NCI-H2227 (cell line): ENCODE results near the gene STRA6.

ENCODE experiments used
- DNase-seq: peaks from one replicate; lab custom pipeline; 2025; ENCODE audit not compliant: unreplicated experiment; lab: John Stamatoyannopoulos, UW

The STRA6 gene

GRCh38 chr15:74180881-74181602 is 21.5 kb downstream of the STRA6 start:
- DNase-seq, result no peak

- no peak for DNase-seq
These were observed 22.4 kb downstream of the STRA6 start for GRCh38 chr15:74179983-74180880.

DNA sequence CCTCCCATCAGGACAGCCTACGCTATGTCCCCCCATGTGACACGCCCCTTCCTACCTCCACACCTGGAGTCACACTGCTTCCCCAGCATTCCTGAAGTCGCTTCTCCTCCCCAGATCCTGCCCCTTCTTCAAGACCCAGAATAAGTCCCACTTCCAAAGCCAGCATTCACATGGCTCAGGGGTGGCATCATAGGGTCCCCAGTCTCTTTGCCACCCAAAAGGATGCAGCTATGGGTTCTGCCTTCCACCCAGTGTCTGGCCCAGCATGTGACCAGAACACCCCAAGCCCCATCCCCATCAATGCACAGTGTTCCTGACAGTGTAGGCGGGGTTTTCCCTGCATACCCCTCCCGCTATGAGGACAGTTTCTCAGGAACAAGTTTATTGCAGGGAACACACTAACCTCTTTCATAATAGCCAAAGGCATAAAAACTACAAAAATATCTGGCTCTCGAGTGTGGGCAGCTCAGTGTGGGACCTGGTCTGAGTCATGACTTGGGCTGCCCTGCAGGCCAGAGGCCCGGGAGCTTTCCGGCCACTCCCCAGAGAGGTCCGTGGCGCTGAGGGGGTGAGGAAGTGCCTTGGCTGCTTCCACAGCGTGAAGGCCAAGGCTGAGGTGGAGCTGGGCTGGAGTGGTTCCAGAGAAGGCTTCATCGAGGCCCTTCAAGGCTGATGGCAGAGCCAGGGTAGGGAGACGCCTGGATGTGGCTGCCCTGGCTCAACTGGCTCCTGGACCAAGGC is 23.3 kb downstream of the STRA6 start:
- DNase-seq, result no peak

- no peak for DNase-seq
These were observed 24.1 kb downstream of the STRA6 start for GRCh38 chr15:74178326-74179100.

DNA sequence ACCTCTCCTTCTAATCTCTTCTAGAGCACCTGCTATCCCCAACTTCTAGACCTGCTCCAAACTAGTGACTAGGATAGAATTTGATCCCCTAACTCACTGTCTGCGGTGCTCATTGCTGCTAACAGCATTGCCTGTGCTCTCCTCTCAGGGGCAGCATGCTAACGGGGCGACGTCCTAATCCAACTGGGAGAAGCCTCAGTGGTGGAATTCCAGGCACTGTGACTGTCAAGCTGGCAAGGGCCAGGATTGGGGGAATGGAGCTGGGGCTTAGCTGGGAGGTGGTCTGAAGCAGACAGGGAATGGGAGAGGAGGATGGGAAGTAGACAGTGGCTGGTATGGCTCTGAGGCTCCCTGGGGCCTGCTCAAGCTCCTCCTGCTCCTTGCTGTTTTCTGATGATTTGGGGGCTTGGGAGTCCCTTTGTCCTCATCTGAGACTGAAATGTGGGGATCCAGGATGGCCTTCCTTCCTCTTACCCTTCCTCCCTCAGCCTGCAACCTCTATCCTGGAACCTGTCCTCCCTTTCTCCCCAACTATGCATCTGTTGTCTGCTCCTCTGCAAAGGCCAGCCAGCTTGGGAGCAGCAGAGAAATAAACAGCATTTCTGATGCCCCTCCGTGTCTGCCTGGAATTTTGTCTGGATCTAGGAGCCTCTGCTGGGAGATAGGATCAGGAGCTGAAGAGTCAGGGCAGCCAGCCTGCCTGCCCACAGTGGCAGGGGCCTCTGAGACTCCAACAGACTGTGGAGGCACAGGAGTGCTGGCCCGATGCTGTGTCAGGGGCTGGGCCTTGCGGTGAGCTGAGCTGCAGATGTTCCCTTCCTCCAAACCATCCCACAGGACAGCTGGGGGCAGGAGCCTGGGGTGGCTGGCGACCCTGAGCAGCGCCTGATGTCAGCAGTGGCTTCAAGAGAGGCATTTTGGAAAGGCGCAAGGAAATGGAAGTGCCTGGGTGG is 26.0 kb downstream of the STRA6 start:
- DNase-seq, result no peak

GRCh38 chr15:74175271-74176191 is 27.1 kb downstream of the STRA6 start:
- DNase-seq, result no peak

- no peak for DNase-seq
These were observed 27.7 kb downstream of the STRA6 start for GRCh38 chr15:74174958-74175253.

GRCh38 chr15:74174219-74174957 is 28.2 kb downstream of the STRA6 start:
- no peak for DNase-seq

GRCh38 chr15:74173380-74174218 is 29.0 kb downstream of the STRA6 start, which contains the start of gene ISLR:
TSS of gene ISLR (plus strand) at chr15:74173710. CDS start at chr15:74174859, 1,149 bp downstream.
- no peak for DNase-seq

- peak; percentile 54 for DNase-seq
These were observed 29.7 kb downstream of the STRA6 start for GRCh38 chr15:74172701-74173379.

- no peak for DNase-seq
These were observed 30.5 kb downstream of the STRA6 start for GRCh38 chr15:74171965-74172541.

DNA sequence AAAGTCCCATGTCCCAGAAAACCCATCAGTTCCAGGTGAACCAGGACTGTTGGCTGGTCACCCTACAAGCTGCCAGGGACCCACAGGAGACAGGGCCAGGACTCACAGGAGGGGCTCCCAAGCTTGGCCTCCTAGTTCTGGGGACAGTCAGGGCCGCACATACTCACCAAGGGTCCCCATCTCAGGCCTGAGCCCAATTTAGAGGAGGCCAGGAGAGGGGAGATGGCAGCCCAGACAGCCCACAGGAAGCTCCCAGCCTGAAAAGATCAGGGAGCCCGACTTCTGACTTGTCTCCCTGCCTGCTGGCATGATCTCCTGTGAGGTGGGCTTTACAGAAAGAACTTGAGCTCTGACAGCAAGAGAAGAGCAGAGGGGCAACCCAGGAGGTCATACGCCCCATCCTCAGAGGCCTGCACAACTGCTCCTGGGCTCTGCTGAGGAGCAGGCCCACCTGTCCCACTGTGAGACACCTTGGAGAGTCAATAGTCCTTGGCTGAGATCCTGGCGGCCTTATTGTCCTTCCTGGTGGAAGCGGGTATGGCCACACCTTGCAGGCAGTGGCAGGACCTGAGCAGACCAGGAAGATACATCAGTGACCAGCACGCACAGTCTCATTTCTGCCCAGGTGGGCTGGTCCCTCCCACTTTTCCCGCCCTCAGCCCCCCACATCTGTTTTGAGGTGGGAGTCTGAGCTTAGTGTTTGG is 31.6 kb downstream of the STRA6 start:
- DNase-seq, result no peak

DNA sequence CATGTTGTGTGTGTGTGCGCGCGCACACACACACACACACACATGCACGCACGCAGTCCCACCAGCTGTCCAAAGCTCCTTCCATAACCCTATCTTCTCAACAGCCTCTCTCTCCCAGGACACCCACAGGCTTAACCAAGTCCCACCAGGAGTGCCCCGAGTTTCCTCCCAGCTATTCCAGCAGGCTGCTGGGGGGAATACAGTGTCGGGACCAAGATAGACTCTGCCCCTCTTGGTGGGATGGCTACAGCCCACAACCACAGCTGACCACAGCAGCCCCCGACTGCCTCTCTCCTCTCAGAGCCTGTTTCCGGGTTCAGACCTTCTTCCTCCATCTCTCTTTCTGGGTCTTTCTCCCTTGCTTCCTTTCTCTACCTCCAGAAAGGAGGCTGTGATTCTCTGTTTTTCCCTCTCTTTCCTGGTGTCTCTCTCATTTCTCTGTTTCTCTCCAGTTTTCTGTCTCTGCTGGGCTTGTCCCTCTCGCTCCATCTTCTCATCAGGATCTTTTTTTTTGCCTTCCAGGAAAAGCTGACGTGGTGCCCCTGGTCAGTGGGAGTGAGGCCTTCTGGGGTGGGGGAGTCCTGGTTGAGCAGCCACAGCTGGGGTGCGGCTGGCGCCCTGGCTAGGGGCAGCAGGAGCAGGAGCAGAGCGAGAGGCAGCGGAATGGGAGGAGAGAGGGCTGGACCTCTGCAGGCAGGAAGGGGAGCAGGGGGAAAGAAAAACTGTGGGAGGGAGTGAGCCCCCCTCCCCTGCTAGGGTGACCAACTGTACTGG is 32.3 kb downstream of the STRA6 start:
- no peak for DNase-seq

GRCh38 chr15:74168711-74169126 is 33.9 kb downstream of the STRA6 start:
- DNase-seq, result no peak

DNA sequence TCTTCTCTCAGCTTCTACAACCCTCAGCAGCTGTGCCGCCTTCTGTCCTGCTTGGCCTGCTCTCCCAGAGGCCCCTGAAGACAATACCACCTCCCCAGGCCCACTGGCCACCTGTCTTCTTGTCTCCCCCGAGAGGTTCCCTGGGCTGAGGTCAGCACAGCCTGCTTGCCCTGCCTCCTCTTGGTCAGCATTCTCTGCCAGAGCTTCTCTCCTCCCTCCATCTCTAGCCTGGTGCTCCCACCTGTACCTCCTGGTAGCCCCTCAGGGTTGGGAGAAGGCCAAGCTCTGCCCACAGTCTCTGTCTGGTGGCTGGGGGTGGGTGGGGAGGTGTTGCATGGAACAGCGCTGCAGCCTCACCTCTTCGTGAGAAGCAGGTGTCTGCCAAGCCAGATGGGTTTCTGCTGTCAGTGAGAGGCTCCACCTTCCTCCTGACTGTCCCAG is 34.7 kb downstream of the STRA6 start:
- no peak for DNase-seq
